Measurements from ENCODE around the gene PTPRG. TPM values are rescaled to one million over a fixed set of nuclear protein-coding genes. Genes with fewer than 3 reads are reported as not detected.

The PTPRG gene
- total and polyA plus RNA-seq, 2 experiments from 2014 or later = 15.2 to 45.7 TPM

DNA sequence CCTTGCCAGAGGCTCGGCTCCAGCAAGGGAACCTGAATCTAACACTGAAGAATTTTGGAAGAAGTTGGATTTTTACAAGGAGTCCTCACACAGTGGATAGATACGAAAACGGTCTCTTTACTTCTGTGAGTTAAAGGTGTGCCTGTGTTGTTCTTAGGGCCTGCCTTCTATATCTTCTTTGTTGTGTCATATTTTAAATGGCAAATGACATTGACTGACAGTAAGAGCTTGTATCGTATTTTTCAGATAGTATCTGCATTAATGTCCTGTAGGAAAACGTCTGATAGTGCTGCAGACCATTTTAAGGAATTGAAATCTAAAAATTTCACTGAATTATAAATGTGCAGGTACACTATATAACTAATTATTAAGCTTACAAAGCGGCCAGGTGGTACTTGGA is 56.3 kb downstream of the PTPRG start:
- H3K27me3 ChIP-seq = no peaks in the 10 kb centered on the region
- no peak overlapping the region for H3K4me3 ChIP-seq
- no peaks in the 10 kb centered on the region for H3K36me3 ChIP-seq
- TF ChIP-seq, protein P1, sequence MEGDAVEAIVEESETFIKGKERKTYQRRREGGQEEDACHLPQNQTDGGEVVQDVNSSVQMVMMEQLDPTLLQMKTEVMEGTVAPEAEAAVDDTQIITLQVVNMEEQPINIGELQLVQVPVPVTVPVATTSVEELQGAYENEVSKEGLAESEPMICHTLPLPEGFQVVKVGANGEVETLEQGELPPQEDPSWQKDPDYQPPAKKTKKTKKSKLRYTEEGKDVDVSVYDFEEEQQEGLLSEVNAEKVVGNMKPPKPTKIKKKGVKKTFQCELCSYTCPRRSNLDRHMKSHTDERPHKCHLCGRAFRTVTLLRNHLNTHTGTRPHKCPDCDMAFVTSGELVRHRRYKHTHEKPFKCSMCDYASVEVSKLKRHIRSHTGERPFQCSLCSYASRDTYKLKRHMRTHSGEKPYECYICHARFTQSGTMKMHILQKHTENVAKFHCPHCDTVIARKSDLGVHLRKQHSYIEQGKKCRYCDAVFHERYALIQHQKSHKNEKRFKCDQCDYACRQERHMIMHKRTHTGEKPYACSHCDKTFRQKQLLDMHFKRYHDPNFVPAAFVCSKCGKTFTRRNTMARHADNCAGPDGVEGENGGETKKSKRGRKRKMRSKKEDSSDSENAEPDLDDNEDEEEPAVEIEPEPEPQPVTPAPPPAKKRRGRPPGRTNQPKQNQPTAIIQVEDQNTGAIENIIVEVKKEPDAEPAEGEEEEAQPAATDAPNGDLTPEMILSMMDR (IDR thresholded peaks at IDR 0.05; ENCODE audit: low read depth, low read length) = no peak
- no peak for DNase-seq (ENCODE audit: low read depth in 1 of 2, low spot score in 1 of 2)
- H3K27ac ChIP-seq = no peak overlapping the region
- no peaks in the 10 kb centered on the region for H3K9me3 ChIP-seq (ENCODE audit: low read depth)
- no peaks in the 10 kb centered on the region for H3K4me1 ChIP-seq (ENCODE audit: low read depth)

DNA sequence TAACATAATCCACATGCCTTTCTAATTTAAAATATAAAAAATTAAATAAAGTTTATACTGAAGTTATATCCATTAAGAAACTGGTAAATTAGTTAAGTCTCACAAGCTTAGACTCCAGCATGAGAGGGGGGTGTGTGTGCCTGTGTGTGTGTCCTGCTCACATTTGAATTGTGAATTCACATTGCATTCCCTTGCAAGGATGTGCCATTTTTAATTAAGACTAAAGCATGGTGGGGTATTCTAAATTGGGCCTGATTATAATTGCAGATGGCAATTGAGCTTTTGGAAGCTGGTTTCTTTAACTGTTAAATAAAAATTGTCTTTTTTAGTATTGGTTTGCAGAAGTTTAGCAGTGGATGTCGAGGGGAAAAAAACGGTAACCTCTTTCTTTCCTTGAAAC is 56.9 kb downstream of the PTPRG start:
- Histone ChIP-seq H3K9me3 (ENCODE audit: low read depth) (no peaks in the 10 kb centered on the region), H3K27me3 (no peaks in the 10 kb centered on the region), H3K27ac (no peak overlapping the region), H3K36me3 (no peaks in the 10 kb centered on the region), H3K4me1 (ENCODE audit: low read depth) (no peaks in the 10 kb centered on the region), H3K4me3 (no peak overlapping the region)
- no peak for DNase-seq (ENCODE audit: low read depth in 1 of 2, low spot score in 1 of 2)
- TF ChIP-seq, protein P1 (IDR thresholded peaks at IDR 0.05; ENCODE audit: low read depth, low read length) = no peak

DNA sequence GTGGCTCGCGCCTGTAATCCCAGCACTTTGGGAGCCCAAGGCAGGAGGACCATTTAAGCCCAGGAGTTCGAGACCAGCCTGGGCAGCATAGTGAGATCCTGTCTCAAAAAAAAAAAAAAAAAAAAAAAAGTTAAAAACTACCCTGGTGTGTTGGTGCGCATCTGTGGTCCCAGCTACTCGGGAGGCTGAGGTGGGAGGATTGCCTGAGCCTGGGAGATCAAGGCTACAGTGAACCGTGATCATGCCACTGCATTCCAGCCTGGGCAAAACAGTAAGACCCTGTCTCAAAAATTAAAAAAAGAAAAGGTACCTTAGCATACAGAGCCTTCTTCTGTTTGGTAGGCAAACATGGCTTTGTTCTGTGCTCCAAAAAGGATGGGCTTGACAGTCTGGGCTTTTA is 57.5 kb downstream of the PTPRG start:
- Histone ChIP-seq H3K4me3 (no peak overlapping the region), H3K4me1 (ENCODE audit: low read depth) (no peaks in the 10 kb centered on the region), H3K27me3 (no peaks in the 10 kb centered on the region), H3K9me3 (ENCODE audit: low read depth) (no peaks in the 10 kb centered on the region), H3K27ac (no peak overlapping the region), H3K36me3 (no peaks in the 10 kb centered on the region)
- TF ChIP-seq, protein P1 (IDR thresholded peaks at IDR 0.05; ENCODE audit: low read depth, low read length) = no peak
- DNase-seq (ENCODE audit: low read depth in 1 of 2, low spot score in 1 of 2) = no peak

DNA sequence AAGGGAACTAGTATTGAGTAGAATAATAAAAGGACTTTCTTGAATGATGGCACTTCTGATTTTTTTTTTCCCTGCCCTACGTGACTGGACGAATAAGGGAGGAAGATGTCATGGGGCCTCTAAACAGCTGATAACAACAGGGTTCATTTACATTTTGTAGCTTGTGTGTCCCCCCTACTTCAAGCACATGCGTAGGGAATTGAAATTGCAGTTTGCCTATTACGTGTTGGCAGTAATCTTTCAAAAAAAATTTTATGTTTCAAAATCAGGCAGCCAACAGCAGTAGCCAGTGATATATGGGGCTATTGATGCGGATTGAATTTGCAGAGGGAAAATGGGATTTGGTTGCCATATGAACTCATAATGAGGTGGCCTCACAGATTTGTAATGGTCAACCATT is 58.7 kb downstream of the PTPRG start:
- H3K36me3 ChIP-seq = no peaks in the 10 kb centered on the region
- H3K4me1 ChIP-seq (ENCODE audit: low read depth) = no peaks in the 10 kb centered on the region
- TF ChIP-seq, protein P1 (IDR thresholded peaks at IDR 0.05; ENCODE audit: low read depth, low read length) = no peak
- no peaks in the 10 kb centered on the region for H3K9me3 ChIP-seq (ENCODE audit: low read depth)
- no peak overlapping the region for H3K4me3 ChIP-seq
- H3K27me3 ChIP-seq = no peaks in the 10 kb centered on the region
- no peak overlapping the region for H3K27ac ChIP-seq
- no peak for DNase-seq (ENCODE audit: low read depth in 1 of 2, low spot score in 1 of 2)

DNA sequence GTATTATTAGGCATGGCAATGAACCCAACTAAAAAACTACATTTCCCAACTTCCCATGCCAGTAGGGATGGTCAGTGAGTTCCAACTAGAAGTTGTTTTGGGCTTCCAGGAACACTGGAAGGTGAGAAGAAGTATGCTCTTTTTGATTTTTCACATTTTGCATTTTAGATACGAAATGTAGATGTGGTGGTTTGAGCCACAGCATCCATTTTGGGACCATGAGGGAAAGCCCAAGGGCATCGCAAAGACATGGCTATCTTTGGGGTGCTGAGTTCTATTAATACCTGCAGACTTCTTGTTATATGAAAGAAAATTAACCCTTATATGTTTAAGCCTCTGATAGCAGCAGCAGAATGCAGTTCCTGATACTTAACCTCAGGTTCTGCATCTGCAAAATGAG is 62.9 kb downstream of the PTPRG start:
- Histone ChIP-seq H3K4me3 (no peak overlapping the region), H3K4me1 (ENCODE audit: low read depth) (no peaks in the 10 kb centered on the region), H3K36me3 (no peaks in the 10 kb centered on the region), H3K27me3 (no peaks in the 10 kb centered on the region), H3K27ac (no peak overlapping the region), H3K9me3 (ENCODE audit: low read depth) (no peaks in the 10 kb centered on the region)
- TF ChIP-seq, protein P1 (IDR thresholded peaks at IDR 0.05; ENCODE audit: low read depth, low read length) = no peak
- no peak for DNase-seq (ENCODE audit: low read depth in 1 of 2, low spot score in 1 of 2)

DNA sequence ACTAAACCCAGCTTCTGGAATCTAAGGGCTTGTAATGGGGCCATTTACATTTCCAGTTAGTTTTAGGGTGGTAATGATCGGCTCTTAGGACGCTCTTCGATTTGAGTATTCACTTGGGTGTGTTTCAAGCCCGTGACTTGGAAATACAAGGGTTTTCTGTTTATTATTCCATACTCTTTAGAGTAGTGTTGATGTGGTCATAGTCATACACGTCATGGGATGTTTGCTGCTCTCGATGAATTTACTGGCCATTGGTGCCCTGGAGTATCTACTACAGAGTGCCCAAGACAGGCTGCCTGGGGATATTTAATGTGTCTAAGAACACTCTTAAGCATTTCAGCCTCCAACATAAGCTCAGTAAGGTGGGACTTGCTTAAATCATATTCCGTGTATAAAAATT is 64.1 kb downstream of the PTPRG start:
- H3K4me1 ChIP-seq (ENCODE audit: low read depth) = peaks cover 3% of the 10 kb centered on the region

More for the DNA sequence above, 64.1 kb downstream of the PTPRG start:
- no peaks in the 10 kb centered on the region for H3K36me3 ChIP-seq
- H3K4me3 ChIP-seq = no peak overlapping the region
- TF ChIP-seq, protein P1 (IDR thresholded peaks at IDR 0.05; ENCODE audit: low read depth, low read length) = no peak
- no peak overlapping the region for H3K27ac ChIP-seq
- DNase-seq (ENCODE audit: low read depth in 1 of 2, low spot score in 1 of 2) = no peak
- no peaks in the 10 kb centered on the region for H3K9me3 ChIP-seq (ENCODE audit: low read depth)
- H3K27me3 ChIP-seq = no peaks in the 10 kb centered on the region
